ENCODE measurements around the gene NDFIP1. TPM values are rescaled to one million over a fixed set of nuclear protein-coding genes. Genes with fewer than 3 reads are reported as not detected.
A peak's percentile ranks its signal among the peaks of the same experiment; 100 is the strongest.

The NDFIP1 gene
- total RNA-seq, 8 experiments from 2014 or later, result 54.4 to 134 (median 84.0) TPM

DNA sequence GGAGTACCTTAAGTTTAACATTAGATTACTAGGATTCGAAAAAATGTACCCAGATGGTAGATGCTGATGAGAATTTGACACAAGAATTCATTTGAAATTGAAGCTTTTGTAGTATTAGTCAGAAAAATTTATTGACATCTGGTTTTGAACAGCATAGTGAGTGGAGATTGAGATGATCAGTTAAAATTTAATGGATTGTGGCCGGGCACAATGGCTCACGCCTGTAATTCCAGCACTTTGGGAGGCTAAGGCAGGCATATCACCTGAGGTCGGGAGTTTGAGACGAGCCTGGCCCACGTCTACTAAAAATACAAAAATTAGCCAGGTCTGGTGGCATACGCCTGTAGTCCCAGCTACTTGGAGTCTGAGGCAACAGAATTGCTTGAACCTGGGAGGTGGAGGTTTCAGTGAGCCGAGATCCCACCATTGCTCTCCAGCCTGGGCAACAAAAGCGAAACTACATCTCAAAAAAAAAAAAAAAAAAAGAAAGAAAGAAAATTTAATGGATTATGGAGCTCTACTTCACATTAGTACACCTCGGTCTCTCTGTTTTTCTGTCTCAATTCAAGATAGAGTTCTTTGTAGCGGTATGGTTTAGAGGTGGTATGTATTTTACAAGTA is 21.0 kb downstream of the NDFIP1 start:
- peak in 3 of 8 experiments; percentile 48 to 66 (median 64) for ATAC-seq (replicated peaks in 6 of 8)
- H3K4me3 ChIP-seq, result no peak overlapping the region
- WGBS, 10 experiments, result 0 to 100% (median 63%) methylated on average over 1 to 9 of the region's 11 CpGs
- in situ Hi-C loops (cut with MboI; ENCODE audit: low pct_unique_long_range_greater_than_20kb in 2 of 9, low sequenced_read_pairs in 9 of 9, unreplicated experiment in 9 of 9), result loop anchor here in 5 of 9 experiments (10.0 to 25.0 kb wide), 5 partner anchors 115 to 467 kb away; partner anchors contain the start of genes GNPDA1 (in 2 of the 5) and FCHSD1 (in 1 of the 5)
- no peak overlapping the region for H3K27ac ChIP-seq
- peaks cover 5 to 6% of the 10 kb centered on the region in 2 donors for H3K4me1 ChIP-seq (replicated peaks in 1 of 2)

DNA sequence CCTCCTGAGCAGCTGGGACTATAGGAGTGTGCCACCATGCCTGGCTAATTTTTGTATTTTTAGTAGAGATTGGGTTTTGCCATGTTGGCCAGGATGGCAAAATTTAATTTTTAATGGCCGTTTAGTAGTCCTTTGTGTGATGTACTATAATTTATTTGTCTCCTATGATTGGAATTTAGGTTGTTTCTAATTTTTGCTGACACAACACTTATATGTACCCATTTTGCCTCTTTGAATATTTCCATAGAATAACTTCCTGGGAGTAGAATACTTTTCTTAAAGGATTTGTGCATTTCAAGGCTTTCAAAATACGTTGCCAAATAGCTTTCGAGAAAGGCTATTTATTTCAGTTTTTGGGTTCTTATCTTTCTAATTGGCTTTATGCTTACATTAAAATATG is 22.8 kb downstream of the NDFIP1 start:
- Histone ChIP-seq H3K4me3 (no peak overlapping the region), H3K27ac (no peak overlapping the region), H3K4me1 (replicated peaks in 1 of 2) (peaks cover 5 to 6% of the 10 kb centered on the region in 2 donors)
- 77 to 100% (median 98%) methylated on average over 2 to 3 of the region's 3 CpGs; no CpG with 5 or more reads in 2 of the 10 experiments for WGBS, 10 experiments
- in situ Hi-C loops (cut with MboI; ENCODE audit: low pct_unique_long_range_greater_than_20kb in 2 of 9, low sequenced_read_pairs in 9 of 9, unreplicated experiment in 9 of 9), result loop anchor here in 5 of 9 experiments (10.0 to 25.0 kb wide), 5 partner anchors 117 to 469 kb away; partner anchors contain the start of genes GNPDA1 (in 2 of the 5) and FCHSD1 (in 1 of the 5)
- no peak for ATAC-seq (replicated peaks in 6 of 8)

DNA sequence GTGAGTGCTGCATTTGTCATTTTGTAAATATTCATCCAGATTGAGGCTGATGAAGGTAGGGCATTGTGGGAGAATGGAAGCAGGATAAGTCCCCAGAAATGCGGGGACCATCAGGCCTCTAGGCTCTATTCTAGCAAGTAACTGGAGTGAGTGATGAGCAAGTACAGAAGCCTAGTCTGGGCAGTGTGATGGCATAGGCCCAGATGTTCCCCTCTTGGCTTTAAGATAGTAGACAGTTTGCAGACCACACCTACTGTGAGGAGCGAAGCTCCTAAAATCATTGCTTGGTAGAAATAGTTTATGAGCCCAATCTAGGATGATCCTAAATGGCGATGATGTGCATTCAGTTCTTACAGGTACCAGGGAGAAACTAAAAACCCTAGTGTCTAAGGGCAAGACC is 24.3 kb downstream of the NDFIP1 start:
- H3K4me3 ChIP-seq, result no peak overlapping the region
- no peak overlapping the region for H3K27ac ChIP-seq
- H3K4me1 ChIP-seq (replicated peaks in 1 of 2), result peaks cover 5 to 6% of the 10 kb centered on the region in 2 donors
- ATAC-seq (replicated peaks in 6 of 8), result no peak
- in situ Hi-C loops (cut with MboI; ENCODE audit: low pct_unique_long_range_greater_than_20kb in 2 of 9, low sequenced_read_pairs in 9 of 9, unreplicated experiment in 9 of 9), result loop anchor here in 5 of 9 experiments (10.0 to 25.0 kb wide), 5 partner anchors 118 to 471 kb away; partner anchors contain the start of genes GNPDA1 (in 2 of the 5) and FCHSD1 (in 1 of the 5)
- 86 to 100% (median 100%) methylated on average over 1 to 2 of the region's 3 CpGs; no CpG with 5 or more reads in 5 of the 10 experiments for WGBS, 10 experiments

DNA sequence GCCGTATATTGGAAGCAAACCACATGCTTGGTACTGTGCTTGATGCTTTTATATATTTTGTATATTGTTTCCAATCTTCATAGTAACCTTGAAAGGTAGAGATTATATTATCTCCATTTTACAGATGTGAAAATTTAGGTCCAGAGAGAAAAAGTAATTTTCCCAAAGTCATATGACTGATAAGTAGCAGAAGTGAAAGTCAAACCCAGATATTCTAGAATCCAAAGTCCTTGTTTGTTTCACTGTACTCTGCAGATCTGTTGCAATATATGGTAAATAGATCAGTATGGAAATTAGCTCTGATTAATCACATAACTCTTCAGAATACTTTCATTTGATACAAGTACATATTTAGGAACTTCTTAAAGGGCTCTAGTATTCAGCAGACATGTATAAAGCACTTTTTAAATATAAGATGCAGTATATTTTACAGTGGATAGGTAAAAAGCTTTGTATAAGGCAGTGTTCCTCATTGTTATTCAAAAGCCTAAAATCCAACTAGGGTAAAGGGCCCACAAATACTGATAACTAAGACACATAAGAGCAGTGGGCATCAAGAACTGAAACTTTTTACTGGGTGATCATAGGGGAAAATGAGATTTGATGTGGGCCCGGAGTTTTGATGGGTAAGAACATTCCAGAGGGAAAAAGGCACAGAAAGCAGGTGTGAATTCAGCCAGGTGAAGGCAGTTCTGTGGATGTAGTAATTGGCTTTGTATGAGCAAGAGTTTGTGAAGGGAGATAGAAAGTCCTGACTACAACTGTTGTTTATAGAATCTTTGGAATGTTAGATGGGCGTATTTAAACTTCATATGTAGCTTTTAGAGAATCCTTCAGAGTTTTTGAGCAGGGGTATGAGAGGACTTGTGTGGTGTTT is 25.0 kb downstream of the NDFIP1 start:
- ATAC-seq (replicated peaks in 6 of 8), result peak in 2 of 8 experiments; percentile 18 to 49
- Histone ChIP-seq H3K27ac (no peak overlapping the region), H3K4me1 (replicated peaks in 1 of 2) (peaks cover 0 to 3% of the 10 kb centered on the region in 2 donors), H3K4me3 (no peak overlapping the region)
- in situ Hi-C loops (cut with MboI; ENCODE audit: low pct_unique_long_range_greater_than_20kb in 2 of 9, low sequenced_read_pairs in 9 of 9, unreplicated experiment in 9 of 9), result loop anchor here in 5 of 9 experiments (10.0 to 25.0 kb wide), 5 partner anchors 119 to 471 kb away; partner anchors contain the start of genes GNPDA1 (in 2 of the 5) and FCHSD1 (in 1 of the 5)
- 70 to 100% (median 97%) methylated on average over 1 to 2 of the region's 3 CpGs; no CpG with 5 or more reads in 2 of the 10 experiments for WGBS, 10 experiments

DNA sequence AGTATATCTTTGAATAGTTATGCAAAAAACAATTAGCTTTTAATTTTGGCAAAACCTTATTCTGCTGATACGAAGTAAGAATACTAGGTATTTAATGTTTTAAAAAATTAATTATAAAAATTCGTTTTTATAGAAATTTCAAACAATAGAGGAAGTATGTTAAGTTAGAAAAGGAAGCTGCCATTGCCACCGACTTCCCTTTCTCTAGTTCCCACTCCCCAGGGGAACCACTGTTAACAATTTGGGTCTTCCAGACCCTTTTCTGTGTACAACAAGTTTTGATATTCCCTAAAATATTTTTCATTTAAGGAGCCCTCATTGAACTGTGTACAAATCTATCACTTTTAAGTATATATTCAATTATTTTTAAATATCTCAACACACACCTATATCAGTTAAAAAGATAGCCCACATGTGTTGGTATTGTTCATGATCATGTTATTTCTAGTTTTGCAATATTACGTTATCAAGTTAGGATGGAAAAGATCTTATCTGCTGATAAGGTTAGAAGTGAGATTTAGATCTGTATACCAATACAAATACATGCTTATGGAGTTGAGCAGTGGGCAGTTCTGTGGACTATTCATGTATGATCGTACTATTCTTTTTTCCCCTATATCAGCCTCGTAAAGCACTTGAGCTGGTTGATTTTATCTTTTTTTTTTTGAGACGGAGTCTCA is 25.9 kb downstream of the NDFIP1 start:
- no peak overlapping the region for H3K4me3 ChIP-seq
- no peaks in the 10 kb centered on the region for H3K4me1 ChIP-seq (replicated peaks in 1 of 2)
- 38 to 79% (median 65%) methylated on average over 4 to 7 of the region's 7 CpGs; no CpG with 5 or more reads in 1 of the 10 experiments for WGBS, 10 experiments
- ATAC-seq (replicated peaks in 6 of 8), result no peak
- H3K27ac ChIP-seq, result no peak overlapping the region
- in situ Hi-C loops (cut with MboI; ENCODE audit: low pct_unique_long_range_greater_than_20kb in 2 of 9, low sequenced_read_pairs in 9 of 9, unreplicated experiment in 9 of 9), result loop anchor here in 5 of 9 experiments (10.0 to 25.0 kb wide), 5 partner anchors 120 to 472 kb away; partner anchors contain the start of genes GNPDA1 (in 2 of the 5) and FCHSD1 (in 1 of the 5)

DNA sequence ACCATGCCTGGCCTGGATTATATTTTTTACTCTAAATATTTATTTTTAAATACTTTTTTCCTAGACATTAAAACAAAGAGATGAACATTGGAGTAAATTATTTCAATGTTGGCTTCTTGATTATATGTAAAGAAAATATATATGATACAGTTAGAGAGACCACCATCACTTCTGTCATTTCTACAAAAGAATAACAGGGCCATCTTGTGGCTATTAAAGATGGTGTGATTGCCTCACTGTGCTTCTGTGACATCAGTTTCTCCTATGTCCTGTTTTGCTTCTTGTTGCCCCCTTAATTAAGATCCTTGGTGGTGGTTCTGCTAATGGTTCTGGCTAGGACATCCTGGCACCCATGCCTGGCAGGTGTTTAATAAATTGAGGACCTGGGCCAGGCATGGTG is 32.9 kb downstream of the NDFIP1 start:
- in situ Hi-C loops (cut with MboI; ENCODE audit: low pct_unique_long_range_greater_than_20kb in 2 of 9, low sequenced_read_pairs in 9 of 9, unreplicated experiment in 9 of 9), result loop anchor here in 2 of 9 experiments (25.0 kb wide), 2 partner anchors 129 to 479 kb away; partner anchors contain the start of genes FCHSD1 (in 1 of the 2) and GNPDA1 (in 1 of the 2)
- H3K4me3 ChIP-seq, result no peak overlapping the region
- no peaks in the 10 kb centered on the region for H3K4me1 ChIP-seq (replicated peaks in 1 of 2)
- no peak for ATAC-seq (replicated peaks in 6 of 8)
- no peak overlapping the region for H3K27ac ChIP-seq

DNA sequence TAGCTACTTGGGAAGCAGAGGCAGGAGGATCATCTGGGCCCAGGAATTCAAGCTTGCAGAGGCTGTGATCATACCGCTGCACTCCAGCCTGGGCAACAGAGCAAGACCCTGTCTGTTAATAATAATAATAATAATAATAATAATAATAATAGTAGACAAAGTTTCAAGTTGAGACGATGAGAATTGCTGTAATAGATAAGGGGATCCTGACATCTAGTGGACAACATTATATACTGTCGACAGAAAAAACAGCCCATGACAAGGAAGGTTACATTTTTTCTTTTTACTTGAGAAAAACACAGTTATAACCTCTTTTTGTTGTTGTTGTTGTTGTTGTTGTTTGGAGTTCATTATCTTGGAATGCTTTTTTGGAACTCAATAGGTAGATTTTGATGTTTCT is 35.3 kb downstream of the NDFIP1 start:
- H3K27ac ChIP-seq, result no peak overlapping the region
- no peaks in the 10 kb centered on the region for H3K4me1 ChIP-seq (replicated peaks in 1 of 2)
- 0 to 86% (median 40%) methylated on average over 1 to 3 of the region's 3 CpGs; no CpG with 5 or more reads in 2 of the 10 experiments for WGBS, 10 experiments
- peak in 2 of 8 experiments; percentile 14 to 31 for ATAC-seq (replicated peaks in 6 of 8)
- no peak overlapping the region for H3K4me3 ChIP-seq
- in situ Hi-C loops (cut with MboI; ENCODE audit: low pct_unique_long_range_greater_than_20kb in 2 of 9, low sequenced_read_pairs in 9 of 9, unreplicated experiment in 9 of 9), result loop anchor here in 2 of 9 experiments (25.0 kb wide), 2 partner anchors 132 to 482 kb away; partner anchors contain the start of genes FCHSD1 (in 1 of the 2) and GNPDA1 (in 1 of the 2)

DNA sequence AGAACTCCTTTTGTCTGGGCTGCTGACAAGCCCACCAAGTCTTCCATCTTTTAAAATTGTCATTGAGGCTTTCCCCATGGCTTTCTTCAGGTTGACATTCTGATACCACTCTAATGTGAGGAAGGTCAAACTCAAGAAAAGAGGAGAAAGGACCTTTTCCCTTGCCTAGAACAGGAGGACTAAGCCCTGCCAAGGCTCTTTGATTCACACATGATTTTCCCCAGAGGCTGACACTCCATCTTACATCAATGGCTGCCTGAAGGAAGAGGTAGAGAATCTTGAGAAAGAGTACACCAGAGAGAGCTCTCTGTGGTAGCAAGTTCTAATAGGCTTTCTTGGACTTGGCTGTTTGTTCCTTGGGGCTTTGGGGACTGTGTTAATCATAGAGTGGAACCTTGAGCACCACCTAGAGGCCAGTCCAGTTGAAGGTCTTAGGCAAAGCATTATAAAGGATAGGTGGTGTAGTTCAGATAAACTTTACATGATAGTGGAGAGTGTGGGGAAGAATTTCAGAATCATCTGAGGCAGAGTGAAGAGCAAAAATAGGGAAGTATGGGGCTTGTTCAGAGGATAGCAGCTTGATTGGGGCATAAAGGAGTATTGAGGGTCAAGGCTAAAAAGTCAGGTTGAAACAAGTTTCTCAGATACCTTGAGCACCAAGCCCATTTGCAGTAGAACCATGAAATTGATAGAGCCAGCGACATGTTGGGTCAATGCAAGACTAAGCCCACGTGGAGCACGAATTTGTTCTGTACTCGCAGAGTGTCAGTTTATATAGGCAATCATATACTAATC is 36.7 kb downstream of the NDFIP1 start:
- peak in 6 of 8 experiments; percentile 63 to 95 (median 84) for ATAC-seq (replicated peaks in 6 of 8)
- H3K27ac ChIP-seq, result no peak overlapping the region
- 32 to 100% (median 87%) methylated on average over 1 to 4 of the region's 4 CpGs; no CpG with 5 or more reads in 3 of the 10 experiments for WGBS, 10 experiments
- in situ Hi-C loops (cut with MboI; ENCODE audit: low pct_unique_long_range_greater_than_20kb in 2 of 9, low sequenced_read_pairs in 9 of 9, unreplicated experiment in 9 of 9), result loop anchor here in 2 of 9 experiments (25.0 kb wide), 2 partner anchors 133 to 483 kb away; partner anchors contain the start of genes FCHSD1 (in 1 of the 2) and GNPDA1 (in 1 of the 2)
- H3K4me3 ChIP-seq, result no peak overlapping the region
- H3K4me1 ChIP-seq (replicated peaks in 1 of 2), result no peaks in the 10 kb centered on the region

DNA sequence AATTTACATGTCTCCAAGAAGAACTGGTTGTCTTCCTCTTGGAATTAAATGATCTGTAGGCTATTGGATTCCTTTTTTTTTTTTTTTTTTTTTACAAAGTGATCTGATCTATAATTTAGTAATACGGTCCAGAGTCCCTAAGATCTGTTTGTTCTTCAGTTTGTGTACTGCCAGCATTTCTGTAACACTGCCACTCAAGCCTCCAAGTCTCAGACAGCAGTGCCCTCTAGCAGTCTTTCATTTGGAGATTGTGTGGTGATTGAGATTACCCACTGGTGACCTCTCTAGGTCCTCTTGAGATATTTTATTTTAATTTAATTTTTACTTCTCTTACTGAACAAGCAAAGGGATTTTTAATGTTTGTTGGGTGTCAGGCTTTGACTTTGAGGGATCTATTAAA is 40.8 kb downstream of the NDFIP1 start:
- no peak overlapping the region for H3K4me3 ChIP-seq
- H3K27ac ChIP-seq, result no peak overlapping the region
- in situ Hi-C loops (cut with MboI; ENCODE audit: low pct_unique_long_range_greater_than_20kb in 2 of 9, low sequenced_read_pairs in 9 of 9, unreplicated experiment in 9 of 9), result loop anchor here in 2 of 9 experiments (25.0 kb wide), 2 partner anchors 137 to 487 kb away; partner anchors contain the start of genes FCHSD1 (in 1 of the 2) and GNPDA1 (in 1 of the 2)
- no peaks in the 10 kb centered on the region for H3K4me1 ChIP-seq (replicated peaks in 1 of 2)
- 50 to 100% (median 100%) methylated on average over 1 of the region's 1 CpG; no CpG with 5 or more reads in 3 of the 10 experiments for WGBS, 10 experiments
- no peak for ATAC-seq (replicated peaks in 6 of 8)

DNA sequence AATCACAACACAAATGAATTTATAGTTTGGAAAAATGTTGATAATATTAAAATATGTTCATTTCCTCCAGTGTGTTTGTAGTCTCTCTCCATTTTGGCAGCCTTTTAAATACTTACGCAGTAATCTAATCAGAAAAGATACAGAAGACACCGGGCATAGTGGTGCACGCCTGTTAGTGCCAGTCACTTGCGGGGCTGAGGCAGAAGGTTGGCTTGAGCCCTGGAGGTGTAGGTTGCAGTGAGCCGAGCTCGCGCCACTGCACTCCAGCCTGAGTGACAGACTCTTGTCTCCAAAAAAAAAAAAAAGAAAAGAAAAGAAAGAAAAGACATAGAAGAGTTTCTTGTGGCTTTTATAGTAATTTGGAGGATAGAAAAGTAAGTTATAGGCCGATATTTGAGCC is 41.9 kb downstream of the NDFIP1 start:
- Histone ChIP-seq H3K4me3 (no peak overlapping the region), H3K27ac (no peak overlapping the region), H3K4me1 (replicated peaks in 1 of 2) (no peaks in the 10 kb centered on the region)
- WGBS, 10 experiments, result 82 to 100% (median 93%) methylated on average over 1 to 8 of the region's 8 CpGs
- in situ Hi-C loops (cut with MboI; ENCODE audit: low pct_unique_long_range_greater_than_20kb in 2 of 9, low sequenced_read_pairs in 9 of 9, unreplicated experiment in 9 of 9), result loop anchor here in 6 of 9 experiments (10.0 to 25.0 kb wide), 5 partner anchors 387 to 737 kb away; partner anchors contain the start of gene FGF1 (in 1 of the 6)
- no peak for ATAC-seq (replicated peaks in 6 of 8)
